ENCODE data around the gene QPCTL.
A peak's percentile ranks its signal among the peaks of the same experiment; 100 is the strongest.

Gene QPCTL

DNA sequence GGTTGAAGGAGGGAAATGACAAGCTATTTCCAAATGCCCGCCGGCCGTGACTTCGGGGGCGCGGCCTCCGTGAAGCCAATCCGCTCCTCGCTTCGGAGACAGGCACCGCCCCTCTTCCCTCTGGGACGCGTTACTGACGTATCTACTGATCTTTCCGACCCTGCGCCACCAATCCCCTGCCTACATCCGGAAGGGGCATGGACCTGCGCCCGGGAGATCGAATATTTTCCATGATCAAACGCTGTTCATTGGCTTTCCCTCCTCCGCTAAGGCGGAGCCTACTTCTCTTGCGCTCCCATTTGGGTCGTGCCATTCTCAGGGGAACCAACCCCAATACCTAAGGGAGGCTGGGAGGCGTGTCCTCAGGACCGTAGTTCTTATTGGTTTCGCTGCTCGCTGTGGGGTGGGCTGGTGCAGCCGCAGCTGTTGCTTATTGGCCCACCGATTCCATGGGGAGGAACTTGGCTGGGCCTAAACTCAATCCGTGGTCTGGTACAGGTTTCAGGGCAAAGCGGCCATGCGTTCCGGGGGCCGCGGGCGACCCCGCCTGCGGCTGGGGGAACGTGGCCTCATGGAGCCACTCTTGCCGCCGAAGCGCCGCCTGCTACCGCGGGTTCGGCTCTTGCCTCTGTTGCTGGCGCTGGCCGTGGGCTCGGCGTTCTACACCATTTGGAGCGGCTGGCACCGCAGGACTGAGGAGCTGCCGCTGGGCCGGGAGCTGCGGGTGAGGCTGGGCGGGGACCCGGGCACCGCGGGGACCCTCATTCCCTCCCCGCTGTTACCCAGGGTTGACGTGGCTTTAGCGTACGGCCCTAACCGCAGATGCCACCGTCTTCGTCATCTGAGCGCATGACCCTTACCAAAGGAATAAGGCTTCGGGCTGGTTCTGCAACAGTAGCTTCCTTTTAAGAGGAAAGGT lies at the start of gene QPCTL:
TSS of gene QPCTL (plus strand) at position 480 of the 919 bp plus-strand sequence. CDS start at position 518, 38 bp downstream.
- peak; percentile 98 for DNase-seq

GRCh38 chr19:45643024-45643926 lies 49.2 kb upstream of the QPCTL start:
- DNase-seq: peak; percentile 57

DNA sequence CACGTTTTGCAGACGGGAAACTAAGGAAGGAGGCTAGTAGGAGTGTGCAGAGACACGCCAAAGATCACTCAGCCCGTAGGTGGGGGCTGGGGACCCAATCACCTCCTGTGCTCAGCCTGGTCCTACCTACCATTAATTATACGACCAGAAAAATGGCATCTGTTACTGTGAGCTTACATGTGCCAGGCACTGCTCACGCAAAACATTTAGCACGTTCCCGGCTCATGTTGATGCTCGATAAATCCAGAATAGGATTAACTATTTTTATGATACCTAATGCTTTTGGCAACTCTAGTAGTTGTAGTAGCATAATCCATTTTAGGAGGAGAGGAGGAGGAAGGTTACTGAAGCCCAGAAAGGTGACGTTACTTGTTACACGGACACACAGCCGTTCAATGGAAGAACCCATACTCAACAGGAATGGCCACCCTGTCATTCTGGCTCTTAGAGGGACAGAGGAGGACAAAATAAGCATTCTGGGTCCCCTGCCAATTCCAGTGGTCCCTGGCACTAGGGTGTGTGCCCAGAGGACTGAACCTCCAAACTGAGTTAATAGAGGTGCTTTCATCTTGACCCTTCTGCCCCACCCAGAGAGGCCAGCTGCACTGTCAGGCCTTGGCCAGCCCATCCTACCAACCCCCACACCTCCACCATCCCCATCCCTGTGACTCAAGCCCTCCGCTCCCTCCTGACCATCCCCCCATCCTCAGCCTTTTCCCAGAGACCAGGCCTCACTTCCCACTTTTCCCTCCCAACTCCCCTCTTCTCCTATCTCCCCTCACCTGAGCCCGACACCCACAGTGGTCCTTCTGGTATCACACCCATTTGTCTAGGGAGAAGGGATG lies 48.3 kb upstream of the QPCTL start:
- no peak for DNase-seq

GRCh38 chr19:45645068-45645630 lies 47.3 kb upstream of the QPCTL start:
- DNase-seq: no peak

GRCh38 chr19:45645631-45646344 lies 46.7 kb upstream of the QPCTL start:
- DNase-seq: peak; percentile 36

DNA sequence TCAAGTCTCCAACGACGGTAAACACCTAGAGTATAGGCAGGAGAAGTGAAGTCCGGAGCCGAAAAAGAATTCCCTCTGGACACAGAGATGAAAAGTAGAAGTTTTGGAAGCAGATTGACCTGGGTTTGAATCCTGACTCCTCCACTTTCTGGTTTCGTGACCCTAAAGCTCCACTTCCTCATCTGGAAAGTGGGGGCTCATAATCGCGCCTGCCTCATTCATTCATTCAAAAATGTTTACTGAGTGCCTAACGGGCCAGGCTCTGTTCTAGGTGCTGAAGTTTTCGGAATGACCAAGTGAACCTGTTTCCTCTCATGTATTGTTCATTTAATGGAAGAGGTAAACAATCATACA lies 46.1 kb upstream of the QPCTL start:
- no peak for DNase-seq

GRCh38 chr19:45650722-45651121 lies 41.7 kb upstream of the QPCTL start:
- no peak for DNase-seq

DNA sequence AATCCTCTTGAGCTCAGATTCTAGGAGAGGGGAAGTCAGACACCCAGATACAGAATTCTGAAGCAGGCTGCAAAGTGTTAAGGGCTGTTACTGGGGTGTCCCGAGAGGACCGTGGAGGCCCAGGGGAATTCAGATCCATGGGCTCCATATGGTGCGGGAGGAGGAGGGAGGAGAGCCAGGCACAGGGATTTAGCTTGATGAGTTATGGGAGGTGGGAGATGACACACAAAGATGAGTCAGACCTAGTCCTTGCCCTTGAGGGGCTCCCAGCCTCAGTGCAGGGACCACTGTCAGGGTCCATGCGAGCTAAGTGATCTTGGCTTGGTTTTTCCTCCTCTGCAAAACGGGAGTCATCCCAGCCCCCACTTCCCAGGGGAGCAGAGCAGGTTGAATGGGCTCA lies 38.8 kb upstream of the QPCTL start:
- no peak for DNase-seq

GRCh38 chr19:45655073-45655472 lies 37.4 kb upstream of the QPCTL start:
- DNase-seq: no peak

GRCh38 chr19:45657520-45658167 lies 34.8 kb upstream of the QPCTL start:
- peak; percentile 47 for DNase-seq

DNA sequence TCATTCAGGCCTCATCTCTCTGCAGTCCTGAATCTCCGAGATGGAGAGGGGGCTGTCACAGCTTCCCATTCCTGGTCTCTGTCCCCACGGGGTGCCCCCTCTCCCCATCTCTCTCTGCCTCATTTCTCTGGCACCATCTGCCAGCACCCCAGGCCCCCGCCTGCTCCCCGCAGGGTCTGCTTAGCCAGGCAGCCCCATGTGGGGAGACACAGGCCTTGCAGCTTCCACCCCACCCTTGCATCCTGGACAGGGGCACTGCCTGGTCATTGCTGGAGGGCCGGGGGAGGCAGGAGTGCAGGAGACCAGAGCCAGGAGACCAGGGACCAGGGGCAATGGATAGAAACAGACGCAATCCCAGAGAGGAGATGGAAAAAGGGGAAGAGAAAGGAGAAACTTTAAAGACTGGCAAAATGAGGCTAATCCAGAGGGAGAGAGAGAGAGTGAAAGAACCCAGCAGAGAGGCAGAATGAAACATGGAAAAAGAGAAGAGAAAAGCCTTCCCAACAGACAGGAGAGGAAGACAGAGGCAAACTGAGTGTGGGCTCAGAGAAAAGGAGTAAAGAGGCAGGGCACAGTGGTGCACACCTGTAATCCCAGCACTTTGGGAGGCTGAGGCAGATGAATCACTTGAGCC lies 33.3 kb upstream of the QPCTL start:
- DNase-seq: no peak

- DNase-seq: no peak
Measured at GRCh38 chr19:45660636-45661035, 31.8 kb upstream of the QPCTL start.

GRCh38 chr19:45663800-45664199 lies 28.7 kb upstream of the QPCTL start:
- no peak for DNase-seq

- no peak for DNase-seq
Measured at GRCh38 chr19:45664575-45664974, 27.9 kb upstream of the QPCTL start.

DNA sequence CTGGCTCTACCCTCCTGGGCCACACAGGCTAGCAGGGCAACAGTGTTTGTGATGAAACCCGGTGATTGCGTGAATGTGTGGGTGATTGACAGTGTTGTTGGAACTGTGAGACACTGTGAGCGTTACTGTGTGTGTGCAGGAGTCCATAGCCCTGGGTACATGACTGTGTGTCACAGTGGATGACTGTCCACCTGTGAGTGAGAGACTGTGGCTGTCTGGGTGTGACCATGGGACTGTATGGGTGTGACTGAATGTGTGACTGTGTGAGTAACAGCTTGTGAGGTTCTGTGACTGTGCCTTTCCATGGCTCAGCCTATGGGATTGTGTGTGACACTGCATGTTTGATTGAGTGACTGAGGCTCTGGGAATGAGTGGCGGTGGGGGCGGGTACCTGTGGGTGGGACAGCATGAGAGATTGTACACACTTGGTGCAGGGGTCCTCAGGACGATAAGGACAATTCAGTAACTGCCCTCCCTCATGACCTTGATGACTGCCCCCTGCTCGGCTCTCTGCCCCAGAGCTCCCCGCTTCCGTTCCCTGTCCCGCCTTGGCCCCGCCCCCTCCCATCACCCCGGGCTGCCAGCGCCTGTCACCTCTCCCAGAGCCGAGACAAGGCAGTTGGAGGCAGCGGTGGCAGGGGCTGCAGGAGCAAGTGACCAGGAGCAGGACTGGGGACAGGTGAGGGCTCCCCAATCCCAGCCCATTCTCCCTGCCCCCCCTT lies 24.7 kb upstream of the QPCTL start, which contains the start of gene GIPR:
TSS of gene GIPR (plus strand) at position 602 of the 722 bp plus-strand sequence. CDS start 1,300 bp downstream, outside the sequence.
- no peak for DNase-seq

DNA sequence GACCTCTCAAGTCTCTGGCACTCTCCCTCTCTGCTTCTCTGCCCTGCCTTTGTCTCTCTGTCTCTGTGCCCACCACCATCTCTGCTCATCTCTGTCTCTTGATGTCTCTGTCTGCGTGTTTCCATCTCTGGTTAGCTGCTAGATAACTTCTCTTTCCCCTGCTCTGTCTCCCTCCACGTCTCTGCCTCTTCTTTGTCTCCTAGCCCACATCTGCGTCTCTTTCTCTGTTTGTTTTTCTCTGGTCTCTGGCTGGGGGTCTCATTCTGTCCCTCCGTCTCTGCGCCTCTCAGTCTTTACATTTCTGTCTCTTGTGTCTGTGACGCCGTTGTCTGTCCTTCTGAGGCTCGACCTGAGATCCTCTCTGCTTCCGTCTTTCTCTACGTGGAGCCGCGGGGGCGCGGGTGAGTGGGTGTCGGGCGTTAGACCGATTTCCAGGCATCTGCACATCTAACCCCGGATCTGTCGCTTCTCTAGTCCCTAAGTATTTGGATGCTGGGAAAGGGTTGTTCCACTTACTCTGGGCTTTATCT lies 24.1 kb upstream of the QPCTL start:
- DNase-seq: no peak

- no peak for DNase-seq
Measured at GRCh38 chr19:45670670-45671453, 21.6 kb upstream of the QPCTL start.

DNA sequence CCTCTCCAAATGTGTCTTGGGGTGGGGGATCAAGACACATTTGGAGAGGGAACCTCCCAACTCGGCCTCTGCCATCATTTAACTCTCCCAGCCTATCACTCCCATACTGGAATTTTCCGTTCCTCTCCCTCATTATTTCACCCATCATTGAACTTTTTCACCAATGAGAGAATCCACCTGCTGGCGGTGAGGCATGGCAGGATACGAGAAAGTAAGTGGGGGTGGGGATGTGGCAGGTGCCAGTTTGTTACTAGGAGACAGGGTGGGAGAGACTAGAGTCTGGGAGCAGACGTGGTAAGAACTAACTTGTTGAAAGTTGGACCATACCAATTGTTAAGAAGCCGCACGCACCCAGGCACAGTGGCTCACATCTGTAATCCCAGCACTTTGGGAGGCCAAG lies 17.5 kb upstream of the QPCTL start:
- no peak for DNase-seq

- DNase-seq: no peak
Measured at GRCh38 chr19:45676851-45677263, 15.6 kb upstream of the QPCTL start.
